ENCODE results near the gene CACNB4. TPM values are rescaled to one million over a fixed set of nuclear protein-coding genes. Genes with fewer than 3 reads are reported as not detected.

CACNB4 gene
- total RNA-seq, 1 donor from 2014 or later = 3.7 TPM

DNA sequence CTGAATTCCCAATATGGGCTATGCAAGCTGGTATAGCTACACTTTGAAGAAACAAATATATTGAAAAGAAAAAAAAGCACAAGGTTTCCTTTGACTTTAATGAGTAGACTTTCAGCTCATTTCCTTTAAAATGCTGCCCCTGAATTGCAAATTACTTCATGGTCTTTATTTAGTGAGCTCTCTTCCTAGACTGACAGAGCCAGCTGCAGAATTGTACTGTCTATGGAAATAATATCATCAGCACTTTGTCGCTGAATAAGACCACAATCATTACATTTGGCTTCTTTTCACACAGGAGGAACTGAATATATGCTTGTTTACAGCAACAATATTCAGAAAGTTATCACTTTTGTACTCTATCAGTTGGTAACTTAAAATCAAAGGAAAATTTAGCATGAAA lies 312.4 kb downstream of the CACNB4 start:
- TF ChIP-seq, protein P1, sequence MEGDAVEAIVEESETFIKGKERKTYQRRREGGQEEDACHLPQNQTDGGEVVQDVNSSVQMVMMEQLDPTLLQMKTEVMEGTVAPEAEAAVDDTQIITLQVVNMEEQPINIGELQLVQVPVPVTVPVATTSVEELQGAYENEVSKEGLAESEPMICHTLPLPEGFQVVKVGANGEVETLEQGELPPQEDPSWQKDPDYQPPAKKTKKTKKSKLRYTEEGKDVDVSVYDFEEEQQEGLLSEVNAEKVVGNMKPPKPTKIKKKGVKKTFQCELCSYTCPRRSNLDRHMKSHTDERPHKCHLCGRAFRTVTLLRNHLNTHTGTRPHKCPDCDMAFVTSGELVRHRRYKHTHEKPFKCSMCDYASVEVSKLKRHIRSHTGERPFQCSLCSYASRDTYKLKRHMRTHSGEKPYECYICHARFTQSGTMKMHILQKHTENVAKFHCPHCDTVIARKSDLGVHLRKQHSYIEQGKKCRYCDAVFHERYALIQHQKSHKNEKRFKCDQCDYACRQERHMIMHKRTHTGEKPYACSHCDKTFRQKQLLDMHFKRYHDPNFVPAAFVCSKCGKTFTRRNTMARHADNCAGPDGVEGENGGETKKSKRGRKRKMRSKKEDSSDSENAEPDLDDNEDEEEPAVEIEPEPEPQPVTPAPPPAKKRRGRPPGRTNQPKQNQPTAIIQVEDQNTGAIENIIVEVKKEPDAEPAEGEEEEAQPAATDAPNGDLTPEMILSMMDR (IDR thresholded peaks at IDR 0.05) = no peak
- DNase-seq (ENCODE audit: low spot score in 2 of 2) = no peak
- Histone ChIP-seq H3K9me3 (no peaks in the 10 kb centered on the region), H3K27ac (no peak overlapping the region), H3K4me1 (no peaks in the 10 kb centered on the region), H3K36me3 (peaks cover 16 to 27% of the 10 kb centered on the region in 2 donors), H3K27me3 (no peaks in the 10 kb centered on the region), H3K4me3 (no peak overlapping the region)
- intact Hi-C loops (cut with DNase I) = no loop called here

DNA sequence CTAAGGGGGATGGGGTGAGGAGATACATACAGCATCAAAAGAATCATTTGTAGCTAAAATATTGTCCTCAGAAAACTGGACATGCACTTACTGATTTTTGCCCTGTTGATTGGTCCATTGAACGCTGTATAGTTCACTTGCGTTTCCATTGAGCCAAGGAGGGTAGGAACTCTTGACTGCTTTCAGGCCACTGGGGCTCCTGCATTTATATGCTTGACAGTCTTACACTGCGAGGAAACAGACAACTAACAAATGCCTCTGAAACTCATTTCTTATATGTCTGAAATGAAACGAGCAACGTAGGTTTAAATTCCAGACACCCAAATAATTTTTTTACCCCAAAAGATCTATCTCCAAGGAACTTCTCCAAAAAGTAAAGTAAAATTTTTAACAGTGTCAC lies 312.8 kb downstream of the CACNB4 start:
- no peak for DNase-seq (ENCODE audit: low spot score in 2 of 2)
- intact Hi-C loops (cut with DNase I) = no loop called here

DNA sequence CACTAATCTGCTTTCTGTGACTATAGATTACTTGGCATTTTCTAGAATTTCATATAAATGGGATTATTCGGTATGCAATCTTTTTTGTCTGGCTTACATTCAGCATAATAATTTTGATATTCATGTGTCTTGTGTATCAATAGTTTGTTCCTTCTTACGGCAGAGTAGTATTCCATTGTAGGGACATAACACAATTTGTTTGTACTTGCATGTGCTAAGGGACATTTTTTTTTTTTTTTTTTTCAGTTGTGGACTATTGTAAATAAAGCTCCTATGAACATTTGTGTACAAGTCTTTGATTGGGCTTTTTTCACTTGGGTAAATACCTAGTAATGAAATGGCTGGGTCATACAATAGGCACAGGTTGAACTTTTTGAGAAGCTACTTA lies 315.7 kb downstream of the CACNB4 start:
- Histone ChIP-seq H3K9me3 (no peaks in the 10 kb centered on the region), H3K4me3 (no peak overlapping the region), H3K4me1 (no peaks in the 10 kb centered on the region), H3K36me3 (peaks cover 20 to 33% of the 10 kb centered on the region in 2 donors), H3K27ac (no peak overlapping the region), H3K27me3 (no peaks in the 10 kb centered on the region)
- TF ChIP-seq, protein P1 (IDR thresholded peaks at IDR 0.05) = no peak
- DNase-seq (ENCODE audit: low spot score in 2 of 2) = no peak
- intact Hi-C loops (cut with DNase I) = no loop called here

More for the DNA sequence above, 312.8 kb downstream of the CACNB4 start:
- H3K9me3 ChIP-seq = no peaks in the 10 kb centered on the region
- peaks cover 18 to 27% of the 10 kb centered on the region in 2 donors for H3K36me3 ChIP-seq
- no peak overlapping the region for H3K27ac ChIP-seq
- TF ChIP-seq, protein P1 (IDR thresholded peaks at IDR 0.05) = no peak
- H3K4me3 ChIP-seq = no peak overlapping the region
- H3K27me3 ChIP-seq = no peaks in the 10 kb centered on the region
- H3K4me1 ChIP-seq = no peaks in the 10 kb centered on the region

Other genes with a start within 250 kb of the CACNB4 start
- gene STAM2, start 76.7 kb upstream of the CACNB4 start, total RNA-seq = 4.0 TPM
- 12.0 TPM for gene FMNL2, start 236.1 kb upstream of the CACNB4 start, total RNA-seq